Suprapubic skin (tissue), 4 donors: ENCODE data around the gene CALHM1.

Source experiments
- CTCF ChIP-seq, 2 donors: fragments of 200-600 bp in 1 of 2; fragments of 450-650 bp in 1 of 2; sonication (generic) in 1 of 2; IDR thresholded peaks; one replicate each; pipeline ENCODE4 v1.5.1; 2016 to 2019; ENCODE audit warnings: antibody characterized with exemption in 2 of 2, mild to moderate bottlenecking in 1 of 2, moderate library complexity in 1 of 2
- EP300 ChIP-seq: sonication (generic); formaldehyde crosslinking; IDR thresholded peaks from one replicate; pipeline ENCODE4 v1.6.1; 2017; ENCODE audit warnings: antibody characterized with exemption
- POLR2A ChIP-seq, 2 donors: fragments of 450-650 bp; IDR thresholded peaks; one replicate each; pipeline ENCODE4 v1.6.1; 2017; ENCODE audit warnings: antibody characterized with exemption in 2 of 2, mild to moderate bottlenecking in 2 of 2, moderate library complexity in 2 of 2
- POLR2AphosphoS5 ChIP-seq, 3 donors: sonication (generic); formaldehyde crosslinking; IDR thresholded peaks; one replicate each; pipeline ENCODE4 v1.6.1; 2017; ENCODE audit warnings: antibody characterized with exemption in 3 of 3

- no peak for TF ChIP-seq CTCF (IDR thresholded peaks at IDR 0.05)
- TF ChIP-seq POLR2A (IDR thresholded peaks at IDR 0.05), result no peak
- no peak for TF ChIP-seq EP300
- TF ChIP-seq POLR2AphosphoS5 (IDR thresholded peaks at IDR 0.05), result no peak
Observed at GRCh38 chr10:103443475-103444185, 15.1 kb downstream of the CALHM1 start.
